ENCODE measurements around the gene NLN. TPM values are rescaled to one million over a fixed set of nuclear protein-coding genes. Genes with fewer than 3 reads are reported as not detected.

The NLN gene
- total RNA-seq, 2 experiments from 2014 or later = 13.9 to 14.3 TPM

GRCh38 chr5:65736011-65736410 lies 14.0 kb downstream of the NLN start:
- Mint-ChIP-seq H3K27me3 (ENCODE audit: low read depth) (no peaks in the 10 kb centered on the region), H3K9me3 (ENCODE audit: insufficient read depth) (peaks cover 5% of the 10 kb centered on the region), H3K27ac (no peak overlapping the region), H3K4me1 (ENCODE audit: low read depth) (peaks cover 9% of the 10 kb centered on the region), H3K36me3 (ENCODE audit: low read depth) (no peaks in the 10 kb centered on the region), H3K4me3 (no peak overlapping the region)
- no peak for DNase-seq
- ChIA-PET CTCF (no interaction called here), POLR2A (no interaction called here)
- ATAC-seq = no peak

DNA sequence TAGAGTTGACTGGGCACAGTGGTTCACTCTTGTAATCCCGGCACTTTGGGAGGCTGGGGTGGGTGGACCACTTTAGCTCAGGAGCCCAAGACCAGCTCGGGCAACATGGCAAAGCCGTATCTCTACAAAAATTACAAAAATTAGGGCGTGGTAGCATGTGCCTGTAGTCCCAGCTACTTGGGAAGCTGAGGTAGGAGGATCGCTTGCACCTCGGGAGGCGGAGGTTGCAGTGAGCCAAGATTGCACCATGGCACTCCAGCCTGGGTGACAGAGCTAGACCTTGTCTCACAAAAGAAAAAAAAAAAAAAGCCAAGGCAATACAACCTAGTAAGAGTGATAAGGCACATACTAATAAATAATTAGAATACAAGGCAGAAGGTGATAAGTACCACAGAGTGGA lies 15.8 kb downstream of the NLN start:
- H3K9me3 Mint-ChIP-seq (ENCODE audit: insufficient read depth) = peaks cover 5% of the 10 kb centered on the region
- DNase-seq (no peak), ATAC-seq (no peak)
- no peak overlapping the region for H3K27ac Mint-ChIP-seq
- POLR2A ChIA-PET = no interaction called here
- no peaks in the 10 kb centered on the region for H3K36me3 Mint-ChIP-seq (ENCODE audit: low read depth)
- no peaks in the 10 kb centered on the region for H3K27me3 Mint-ChIP-seq (ENCODE audit: low read depth)
- H3K4me3 Mint-ChIP-seq = no peak overlapping the region
- H3K4me1 Mint-ChIP-seq (ENCODE audit: low read depth) = peaks cover 11% of the 10 kb centered on the region
- CTCF ChIA-PET = no interaction called here

DNA sequence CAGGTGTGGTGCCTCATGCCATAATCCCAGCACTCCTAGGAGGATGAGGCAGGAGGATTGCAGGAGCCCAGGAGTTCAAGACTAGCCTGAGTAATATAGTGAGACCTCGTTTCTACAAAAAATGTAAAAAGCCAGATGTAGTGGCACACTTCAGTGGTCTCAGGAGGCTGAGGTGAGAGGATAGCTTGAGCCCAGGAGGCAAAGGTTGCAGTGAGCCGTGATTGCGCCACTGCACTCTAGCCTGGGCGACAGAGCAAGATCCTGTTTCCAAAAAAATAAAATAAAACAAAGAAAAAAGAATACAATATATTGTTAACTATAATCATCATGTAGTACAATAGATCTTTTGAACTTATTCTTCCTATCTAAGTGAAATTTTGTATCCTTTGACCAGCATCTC lies 16.3 kb downstream of the NLN start:
- H3K27me3 Mint-ChIP-seq (ENCODE audit: low read depth) = no peaks in the 10 kb centered on the region
- peaks cover 5% of the 10 kb centered on the region for H3K9me3 Mint-ChIP-seq (ENCODE audit: insufficient read depth)
- no peak overlapping the region for H3K27ac Mint-ChIP-seq
- ATAC-seq (no peak), DNase-seq (no peak)
- no peaks in the 10 kb centered on the region for H3K36me3 Mint-ChIP-seq (ENCODE audit: low read depth)
- POLR2A ChIA-PET = no interaction called here
- H3K4me1 Mint-ChIP-seq (ENCODE audit: low read depth) = peaks cover 11% of the 10 kb centered on the region
- no peak overlapping the region for H3K4me3 Mint-ChIP-seq
- CTCF ChIA-PET = no interaction called here

DNA sequence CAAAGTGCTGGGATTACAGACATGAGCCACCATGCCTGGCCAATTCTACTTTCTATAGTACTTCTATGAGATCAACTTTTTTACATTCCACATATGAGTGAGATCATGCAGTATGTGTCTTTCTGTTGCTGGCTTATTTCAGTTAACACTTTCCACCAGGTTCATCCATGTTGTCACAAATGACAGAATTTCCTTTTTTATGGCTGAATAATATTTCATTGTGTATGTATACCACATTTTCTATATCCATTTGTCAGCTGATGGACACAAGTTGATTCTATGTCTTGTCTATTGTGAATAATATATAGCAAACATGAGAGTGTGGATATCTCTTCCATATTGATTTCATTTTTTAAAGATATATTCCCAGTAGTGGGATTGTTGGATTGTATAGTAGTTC lies 17.2 kb downstream of the NLN start:
- H3K27me3 Mint-ChIP-seq (ENCODE audit: low read depth) = no peaks in the 10 kb centered on the region
- H3K4me1 Mint-ChIP-seq (ENCODE audit: low read depth) = peaks cover 11% of the 10 kb centered on the region
- H3K27ac Mint-ChIP-seq = no peak overlapping the region
- no peaks in the 10 kb centered on the region for H3K36me3 Mint-ChIP-seq (ENCODE audit: low read depth)
- CTCF ChIA-PET = no interaction called here
- no peak for DNase-seq
- POLR2A ChIA-PET = no interaction called here
- ATAC-seq = no peak
- H3K4me3 Mint-ChIP-seq = no peak overlapping the region
- H3K9me3 Mint-ChIP-seq (ENCODE audit: insufficient read depth) = peaks cover 5% of the 10 kb centered on the region

- ATAC-seq = peak; percentile 44
- Mint-ChIP-seq H3K36me3 (ENCODE audit: low read depth) (peaks cover 3% of the 10 kb centered on the region), H3K4me1 (ENCODE audit: low read depth) (peaks cover 5% of the 10 kb centered on the region), H3K27ac (no peak overlapping the region), H3K9me3 (ENCODE audit: insufficient read depth) (peaks cover 5% of the 10 kb centered on the region), H3K27me3 (ENCODE audit: low read depth) (no peaks in the 10 kb centered on the region), H3K4me3 (no peak overlapping the region)
- DNase-seq = peak; percentile 37
- ChIA-PET POLR2A (no interaction called here), CTCF (interaction anchor here (0.8 to 1.9 kb wide), 8 partner anchors 9 to 564 kb away, joined by 3 to 7 read pairs (median 4); no protein-coding TSS in a partner anchor)
Measured at GRCh38 chr5:65742565-65743231, 20.7 kb downstream of the NLN start.

GRCh38 chr5:65749221-65749844 lies 27.3 kb downstream of the NLN start:
- Mint-ChIP-seq H3K4me3 (no peak overlapping the region), H3K4me1 (ENCODE audit: low read depth) (no peaks in the 10 kb centered on the region), H3K9me3 (ENCODE audit: insufficient read depth) (no peaks in the 10 kb centered on the region), H3K36me3 (ENCODE audit: low read depth) (peaks cover 3% of the 10 kb centered on the region), H3K27me3 (ENCODE audit: low read depth) (no peaks in the 10 kb centered on the region), H3K27ac (no peak overlapping the region)
- ATAC-seq = no peak
- no peak for DNase-seq
- CTCF ChIA-PET = no interaction called here
- POLR2A ChIA-PET = interaction anchor here (1.0 kb wide), 1 partner anchor 186 kb away, joined by 3 read pairs; the partner anchor contains the start of genes CENPK and PPWD1

- POLR2A ChIA-PET = interaction anchor here (1.0 kb wide), 1 partner anchor 187 kb away, joined by 3 read pairs; the partner anchor contains the start of genes CENPK and PPWD1
- Mint-ChIP-seq H3K27me3 (ENCODE audit: low read depth) (no peaks in the 10 kb centered on the region), H3K27ac (no peak overlapping the region), H3K4me3 (no peak overlapping the region), H3K36me3 (ENCODE audit: low read depth) (peaks cover 3% of the 10 kb centered on the region), H3K9me3 (ENCODE audit: insufficient read depth) (no peaks in the 10 kb centered on the region), H3K4me1 (ENCODE audit: low read depth) (no peaks in the 10 kb centered on the region)
- ATAC-seq (no peak), DNase-seq (no peak)
- CTCF ChIA-PET = interaction anchor here (0.6 kb wide), 1 partner anchor 818 kb away, joined by 3 read pairs; no protein-coding TSS in a partner anchor
Measured at GRCh38 chr5:65749956-65750355, 28.0 kb downstream of the NLN start.

GRCh38 chr5:65750938-65751337 lies 28.9 kb downstream of the NLN start:
- Mint-ChIP-seq H3K36me3 (ENCODE audit: low read depth) (peaks cover 3% of the 10 kb centered on the region), H3K4me1 (ENCODE audit: low read depth) (no peaks in the 10 kb centered on the region), H3K9me3 (ENCODE audit: insufficient read depth) (no peaks in the 10 kb centered on the region), H3K27me3 (ENCODE audit: low read depth) (no peaks in the 10 kb centered on the region), H3K27ac (no peak overlapping the region), H3K4me3 (no peak overlapping the region)
- CTCF ChIA-PET = interaction anchor here (1.2 kb wide), 1 partner anchor 8 kb away, joined by 4 read pairs; no protein-coding TSS in a partner anchor
- DNase-seq = no peak
- POLR2A ChIA-PET = no interaction called here
- ATAC-seq = no peak

DNA sequence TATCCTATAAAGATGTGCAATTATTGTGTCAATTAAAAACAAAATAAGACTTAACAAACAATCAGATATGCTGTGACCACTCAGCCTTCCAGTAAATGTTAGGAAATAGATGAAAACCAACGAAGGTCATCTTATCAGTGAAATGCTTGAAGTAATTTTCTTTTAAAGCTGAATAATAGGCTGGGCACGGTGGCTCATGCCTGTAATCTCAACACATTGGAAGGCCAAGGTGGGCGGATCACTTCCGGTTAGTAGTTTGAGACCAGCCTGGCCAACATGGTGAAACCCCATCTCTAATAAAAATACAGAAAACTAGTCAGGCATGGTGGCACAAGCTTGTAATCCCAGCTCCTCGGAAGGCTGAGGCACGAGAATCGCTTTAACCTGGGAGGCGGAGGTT lies 31.2 kb downstream of the NLN start:
- ATAC-seq (no peak), DNase-seq (no peak)
- H3K27ac Mint-ChIP-seq = no peak overlapping the region
- H3K9me3 Mint-ChIP-seq (ENCODE audit: insufficient read depth) = no peaks in the 10 kb centered on the region
- H3K36me3 Mint-ChIP-seq (ENCODE audit: low read depth) = no peaks in the 10 kb centered on the region
- CTCF ChIA-PET = no interaction called here
- POLR2A ChIA-PET = no interaction called here
- no peak overlapping the region for H3K4me3 Mint-ChIP-seq
- no peaks in the 10 kb centered on the region for H3K4me1 Mint-ChIP-seq (ENCODE audit: low read depth)
- no peaks in the 10 kb centered on the region for H3K27me3 Mint-ChIP-seq (ENCODE audit: low read depth)

DNA sequence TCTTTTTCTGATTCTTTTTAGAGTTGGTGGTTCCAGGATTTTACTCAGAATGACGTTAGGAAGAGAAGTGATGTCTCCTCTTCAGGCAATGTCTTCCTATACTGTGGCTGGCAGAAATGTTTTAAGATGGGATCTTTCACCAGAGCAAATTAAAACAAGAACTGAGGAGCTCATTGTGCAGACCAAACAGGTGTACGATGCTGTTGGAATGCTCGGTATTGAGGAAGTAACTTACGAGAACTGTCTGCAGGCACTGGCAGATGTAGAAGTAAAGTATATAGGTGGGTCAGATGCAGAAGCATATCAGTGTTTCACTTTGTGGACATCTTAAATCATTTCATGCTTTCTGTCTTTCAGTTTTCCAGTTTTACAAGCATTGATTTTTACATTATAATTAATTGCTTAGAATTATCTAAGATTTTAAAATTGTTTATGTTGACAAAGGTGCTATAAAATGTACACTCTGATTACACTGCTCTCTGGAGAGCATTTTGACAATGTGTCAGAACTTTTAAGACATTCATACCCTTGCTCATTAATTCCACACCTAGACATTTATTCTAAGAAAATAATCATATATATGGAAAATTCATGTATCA lies 36.6 kb downstream of the NLN start:
- Mint-ChIP-seq H3K27ac (no peak overlapping the region), H3K27me3 (ENCODE audit: low read depth) (no peaks in the 10 kb centered on the region), H3K36me3 (ENCODE audit: low read depth) (peaks cover 3% of the 10 kb centered on the region), H3K4me1 (ENCODE audit: low read depth) (peaks cover 8% of the 10 kb centered on the region), H3K4me3 (no peak overlapping the region), H3K9me3 (ENCODE audit: insufficient read depth) (no peaks in the 10 kb centered on the region)
- POLR2A ChIA-PET = no interaction called here
- no peak for DNase-seq
- no peak for ATAC-seq
- CTCF ChIA-PET = no interaction called here

DNA sequence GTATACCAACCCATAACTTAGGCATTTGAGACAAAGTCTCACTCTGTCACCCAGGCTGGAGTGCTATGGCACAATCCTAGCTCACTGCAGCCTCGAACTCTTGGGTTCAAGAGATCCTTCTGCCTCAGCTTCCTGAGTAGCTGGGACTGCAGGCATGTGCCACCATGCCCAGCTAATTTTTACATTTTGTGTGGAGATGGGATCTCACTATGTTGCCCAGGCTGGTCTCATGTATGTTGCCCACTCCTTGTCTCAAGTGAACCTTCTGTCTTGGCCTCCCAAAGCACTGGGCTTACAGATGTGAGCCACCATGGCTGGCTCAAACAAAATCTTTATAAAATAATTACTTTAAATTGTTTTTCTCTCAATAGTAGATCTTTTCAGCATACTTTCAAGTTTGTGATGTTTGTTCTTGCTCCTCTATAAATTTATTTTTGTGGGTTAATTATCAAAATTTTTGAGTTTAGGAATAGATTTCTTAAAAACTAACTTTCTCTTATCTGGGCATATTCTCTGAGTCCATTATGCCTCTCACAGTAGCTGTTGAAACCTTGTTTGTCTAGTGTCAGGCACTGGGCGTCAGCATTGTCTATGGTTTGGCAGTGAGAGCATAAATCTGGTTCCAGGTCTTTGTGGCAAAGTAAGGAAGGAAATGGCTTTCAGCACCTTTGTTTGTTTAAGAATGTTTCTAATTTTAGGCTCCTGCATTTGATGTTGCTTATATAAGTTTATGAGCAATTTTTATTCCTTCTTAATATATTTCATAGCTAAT lies 38.7 kb downstream of the NLN start:
- Mint-ChIP-seq H3K4me3 (no peak overlapping the region), H3K27ac (no peak overlapping the region), H3K36me3 (ENCODE audit: low read depth) (peaks cover 3% of the 10 kb centered on the region), H3K9me3 (ENCODE audit: insufficient read depth) (no peaks in the 10 kb centered on the region), H3K27me3 (ENCODE audit: low read depth) (no peaks in the 10 kb centered on the region), H3K4me1 (ENCODE audit: low read depth) (peaks cover 8% of the 10 kb centered on the region)
- ChIA-PET POLR2A (interaction anchor here (0.5 to 1.4 kb wide), 4 partner anchors 59 to 167 kb away, joined by 3 read pairs; no protein-coding TSS in a partner anchor), CTCF (interaction anchor here (0.6 to 2.8 kb wide), 28 partner anchors 9 to 547 kb away, joined by 3 to 15 read pairs (median 4); partner anchors contain the start of genes ERBIN and SREK1)
- peak; percentile 76 for DNase-seq
- ATAC-seq = peak; percentile 90
